KG1 (cell line): Measurements from ENCODE around the gene MTARC1.

ENCODE experiments used
- DNase-seq: peaks from one replicate; lab custom pipeline; 2025; lab: John Stamatoyannopoulos, UW

MTARC1 gene

GRCh38 chr1:220786337-220787068, at the start of gene MTARC1:
MTARC1 (plus strand) TSS chr1:220786913; CDS start chr1:220786945, 32 bp downstream.
- DNase-seq, result no peak

GRCh38 chr1:220741349-220741748, 45.4 kb upstream of the MTARC1 start:
- DNase-seq, result no peak

GRCh38 chr1:220741825-220742224, 44.9 kb upstream of the MTARC1 start:
- no peak for DNase-seq

- DNase-seq, result no peak
These were observed 44.2 kb upstream of the MTARC1 start for GRCh38 chr1:220742520-220742919.

DNA sequence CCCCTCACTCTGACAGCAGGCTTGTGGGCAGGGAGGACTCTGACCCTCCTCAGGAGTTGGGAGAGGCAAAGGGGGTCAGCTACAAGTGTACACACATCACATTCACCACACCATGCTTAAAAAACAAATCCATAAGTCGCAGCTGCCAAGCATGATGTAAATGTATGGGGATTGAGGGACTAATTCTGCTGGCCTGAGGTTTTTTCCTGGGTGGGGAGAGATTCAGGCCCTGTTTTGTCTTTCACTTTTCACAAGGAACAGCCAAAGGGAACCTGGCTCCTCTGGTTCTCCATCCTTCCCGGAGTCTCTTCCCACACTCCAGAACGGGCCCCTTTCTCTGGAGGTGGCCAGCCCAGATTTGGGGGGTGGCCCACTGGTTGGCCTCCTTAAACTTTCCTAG, 39.9 kb upstream of the MTARC1 start:
- no peak for DNase-seq

DNA sequence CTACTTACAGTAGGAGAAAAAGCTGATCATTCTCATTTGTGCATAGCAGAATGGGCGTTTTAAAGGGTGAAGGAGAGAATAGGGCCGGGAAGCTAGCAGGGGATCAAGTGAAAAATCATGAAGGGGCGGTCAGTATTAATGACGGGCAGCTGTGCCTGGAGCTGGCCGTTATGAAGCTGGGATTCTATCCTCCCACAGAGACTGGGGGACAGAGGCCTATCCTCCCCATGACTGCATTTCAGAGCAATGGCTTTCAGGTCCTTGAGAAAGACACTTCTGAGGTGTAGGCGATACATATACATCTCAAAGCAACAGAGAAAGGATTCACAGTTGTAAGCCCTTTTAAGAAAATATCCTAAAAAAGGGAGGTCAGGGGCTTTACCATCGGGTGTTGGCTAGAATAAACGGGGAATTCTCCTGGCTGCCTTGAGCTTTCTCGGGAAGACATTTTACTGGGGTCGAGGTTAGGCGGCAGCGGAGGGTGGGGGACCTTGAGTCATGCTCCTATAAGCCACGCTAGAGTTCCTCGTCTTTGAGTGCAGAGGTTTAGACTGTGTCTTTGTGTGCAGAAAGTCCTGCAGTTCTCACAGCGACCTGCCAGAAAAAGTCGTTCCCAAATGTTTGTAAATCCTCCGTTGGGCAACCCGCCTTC, 39.1 kb upstream of the MTARC1 start:
- no peak for DNase-seq

DNA sequence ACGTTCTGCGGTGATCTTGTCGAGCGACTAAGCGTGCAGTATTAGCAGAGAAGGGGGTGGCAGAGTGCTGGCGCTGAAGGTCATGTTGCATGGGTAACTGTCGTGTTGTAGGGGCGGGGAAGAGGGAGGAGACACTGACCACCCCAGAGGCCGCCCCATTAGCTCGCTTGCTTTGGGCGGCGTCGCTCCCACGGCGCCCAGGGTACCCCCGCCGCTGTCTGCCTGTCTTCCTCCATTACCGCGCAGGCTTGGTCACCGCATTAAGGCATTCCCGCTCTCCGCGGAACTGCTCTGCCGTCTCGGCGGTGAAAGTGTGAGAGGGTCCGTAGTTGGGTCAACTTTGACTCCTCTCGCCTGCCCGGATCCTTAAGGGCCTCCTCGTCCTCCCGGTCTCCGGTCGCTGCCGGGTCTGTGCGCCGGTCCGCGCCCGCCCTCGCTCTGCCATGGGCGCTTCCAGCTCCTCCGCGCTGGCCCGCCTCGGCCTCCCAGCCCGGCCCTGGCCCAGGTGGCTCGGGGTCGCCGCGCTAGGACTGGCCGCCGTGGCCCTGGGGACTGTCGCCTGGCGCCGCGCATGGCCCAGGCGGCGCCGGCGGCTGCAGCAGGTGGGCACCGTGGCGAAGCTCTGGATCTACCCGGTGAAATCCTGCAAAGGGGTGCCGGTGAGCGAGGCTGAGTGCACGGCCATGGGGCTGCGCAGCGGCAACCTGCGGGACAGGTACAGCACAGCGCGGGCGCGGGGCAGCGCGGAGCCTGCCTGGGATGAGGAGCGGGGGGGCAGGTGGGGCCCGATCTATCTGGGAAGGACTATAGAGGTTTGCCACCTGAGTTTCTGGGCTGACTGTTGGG, 38.4 kb upstream of the MTARC1 start, which contains the start of gene MTARC2:
TSS of gene MTARC2 (plus strand) at position 234 of the 846 bp plus-strand sequence. CDS start at position 444, 210 bp downstream.
- DNase-seq, result no peak

GRCh38 chr1:220748936-220749335, 37.8 kb upstream of the MTARC1 start:
- no peak for DNase-seq

- no peak for DNase-seq
These were observed 36.6 kb upstream of the MTARC1 start for GRCh38 chr1:220750131-220750515.

GRCh38 chr1:220751111-220751510, 35.6 kb upstream of the MTARC1 start:
- DNase-seq, result no peak

- DNase-seq, result no peak
These were observed 32.3 kb upstream of the MTARC1 start for GRCh38 chr1:220754212-220754917.

- no peak for DNase-seq
These were observed 31.8 kb upstream of the MTARC1 start for GRCh38 chr1:220754918-220755295.

DNA sequence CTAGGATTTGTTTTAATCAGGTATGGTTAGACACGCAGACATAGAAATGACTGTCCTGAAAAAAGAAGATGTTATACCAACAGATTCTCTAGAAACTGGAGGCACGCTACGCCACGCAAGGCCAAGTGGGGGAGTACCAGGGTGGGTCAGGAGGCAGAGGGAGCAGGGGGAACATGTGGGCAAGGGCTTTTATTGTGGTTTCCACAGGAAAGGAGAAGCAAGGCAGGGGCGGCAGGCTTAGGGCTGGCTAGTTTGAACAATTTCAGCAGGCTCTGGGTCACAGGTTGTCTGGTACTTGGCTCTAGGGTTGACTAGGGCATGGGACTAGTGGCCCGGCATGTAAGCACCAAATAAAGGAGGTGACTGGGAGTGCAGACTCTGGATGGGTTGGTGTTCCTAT, 31.4 kb upstream of the MTARC1 start:
- DNase-seq, result no peak

DNA sequence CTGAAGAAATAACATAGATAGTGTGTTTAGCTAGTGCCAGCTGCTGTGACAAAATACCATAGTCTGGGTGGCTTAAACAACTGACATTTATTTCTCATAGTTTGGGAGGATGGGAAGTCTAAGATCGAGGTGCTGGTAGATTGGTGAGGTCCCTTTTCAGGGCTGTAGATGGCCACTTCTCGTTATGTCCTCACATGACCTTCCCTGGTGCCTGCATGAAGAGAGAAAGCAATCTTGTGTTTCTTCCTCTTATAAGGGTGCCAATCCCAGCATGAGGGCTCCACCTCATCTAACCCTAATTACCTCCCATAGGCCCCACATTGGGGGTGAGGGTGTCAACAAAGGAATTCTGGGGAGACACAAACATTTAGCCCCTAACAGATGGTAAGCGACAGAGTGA, 29.3 kb upstream of the MTARC1 start:
- no peak for DNase-seq

DNA sequence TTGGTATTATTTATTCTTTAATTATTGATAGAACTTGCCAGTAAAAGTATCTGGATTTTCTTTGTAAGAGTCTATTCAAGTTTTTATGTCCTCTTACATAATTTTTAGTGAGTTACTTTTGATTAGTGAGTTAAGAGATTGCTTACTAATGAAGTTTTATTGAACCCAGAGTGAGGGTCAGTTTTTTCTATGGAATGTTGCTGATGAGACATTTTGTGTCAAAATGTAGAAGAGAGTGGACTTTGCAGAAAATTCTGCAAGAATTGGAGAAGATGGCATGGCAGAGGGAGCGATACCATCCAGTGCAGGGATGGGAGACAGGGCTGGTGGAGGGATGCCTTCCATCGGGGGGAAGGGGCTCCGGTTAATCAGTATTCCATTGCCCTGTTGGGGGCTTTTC, 27.6 kb upstream of the MTARC1 start:
- no peak for DNase-seq

DNA sequence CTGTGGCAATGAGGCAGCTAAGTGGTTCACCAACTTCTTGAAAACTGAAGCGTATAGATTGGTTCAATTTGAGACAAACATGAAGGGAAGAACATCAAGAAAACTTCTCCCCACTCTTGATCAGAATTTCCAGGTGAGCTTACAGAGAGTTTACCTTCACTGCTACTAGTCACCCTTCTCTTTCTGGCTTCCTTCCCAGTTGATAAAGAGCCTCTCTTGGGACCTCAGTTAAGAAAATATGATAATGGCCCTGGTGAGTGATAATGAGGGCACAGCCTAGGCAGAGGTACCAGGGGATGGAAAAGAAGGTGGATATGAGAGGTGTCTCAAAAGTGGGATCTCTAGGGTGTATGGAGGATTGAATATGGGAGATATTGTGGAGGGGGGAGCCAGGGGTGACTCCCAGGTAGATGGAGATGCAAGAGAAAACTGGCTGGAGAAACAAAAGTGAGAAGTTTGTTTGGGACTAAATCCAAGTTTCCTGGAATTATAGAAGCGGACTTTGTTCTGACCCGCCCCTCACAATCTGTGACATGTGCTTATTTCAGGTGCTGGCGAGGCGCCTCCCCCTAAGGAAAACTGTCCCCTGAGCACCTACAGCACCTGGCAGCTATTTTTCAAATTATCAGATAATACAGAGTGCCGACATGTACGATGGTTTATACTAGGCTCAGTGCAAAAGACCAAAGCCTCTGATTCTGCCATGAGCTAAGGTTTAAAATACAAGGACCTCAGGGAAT, 24.9 kb upstream of the MTARC1 start:
- no peak for DNase-seq

DNA sequence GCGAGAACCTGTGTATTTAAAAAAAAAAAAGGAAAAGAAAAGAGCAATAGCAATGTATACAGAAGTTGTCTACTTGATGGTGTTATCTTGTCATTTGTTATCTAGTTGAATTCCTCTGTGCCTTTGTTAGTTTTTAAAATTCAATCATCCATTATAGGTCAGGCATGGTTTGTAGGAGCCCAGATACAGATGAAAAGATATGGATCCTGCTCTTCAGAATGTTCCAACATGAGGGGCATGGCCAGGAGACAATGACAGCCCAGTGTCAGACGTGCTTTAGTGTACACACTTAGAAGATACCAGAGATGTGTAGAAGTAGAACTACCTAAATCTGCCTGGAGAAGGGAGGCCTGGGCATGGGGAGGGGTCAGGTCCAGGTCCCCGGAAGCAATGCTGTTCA, 22.0 kb upstream of the MTARC1 start:
- DNase-seq, result no peak

GRCh38 chr1:220767312-220768125, 19.2 kb upstream of the MTARC1 start:
- no peak for DNase-seq

DNA sequence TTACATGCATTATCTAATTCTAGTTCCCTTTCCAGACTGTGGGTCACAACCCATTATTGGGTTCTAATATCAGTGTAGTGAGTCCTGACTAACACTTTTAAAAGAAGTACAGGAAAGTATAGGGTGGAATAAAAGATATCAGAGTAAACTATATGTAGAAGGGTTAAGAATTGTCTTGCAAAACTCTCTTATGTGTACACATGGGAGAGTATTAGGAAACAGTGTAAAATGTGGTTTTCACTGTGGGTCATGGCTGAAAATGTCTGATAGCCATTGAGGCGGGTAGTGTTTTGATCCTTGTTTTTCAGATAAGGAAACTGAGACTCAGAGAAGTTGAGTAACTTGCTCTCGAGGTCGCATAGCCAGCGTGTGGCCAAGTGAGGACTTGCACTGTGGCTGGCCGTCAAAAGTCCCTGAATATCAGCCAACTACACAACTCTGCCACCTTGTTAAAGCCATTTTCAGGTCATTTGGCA, 18.5 kb upstream of the MTARC1 start:
- no peak for DNase-seq

GRCh38 chr1:220769205-220769604, 17.5 kb upstream of the MTARC1 start:
- no peak for DNase-seq
